SK-N-SH treated with all-trans-retinoic acid at 6 μM for 48 hours (cell line): Measurements from ENCODE around the gene CPPED1.

Experiments used
- ATAC-seq: fragments of 200-7000 bp; cut with Tn5 transposase; 3 replicates; pipeline ENCODE4 v1.9.1; 2020; ENCODE audit warnings: mild to moderate bottlenecking, moderate library complexity
- ARNTL ChIP-seq: fragments of 450-650 bp; formaldehyde crosslinking; IDR thresholded peaks from 2 replicates; pipeline ENCODE4 v1.5.0; 2020; ENCODE audit warnings: low read depth, mild to moderate bottlenecking, moderate library complexity, borderline replicate concordance
- BACH2 ChIP-seq: fragments of 250-450 bp; sonication (Bioruptor Pico); IDR thresholded peaks from 2 replicates; pipeline ENCODE4 v1.9.0; 2021; ENCODE audit warnings: mild to moderate bottlenecking, borderline replicate concordance
- CSDC2 ChIP-seq: fragments of 250-450 bp; sonication (Bioruptor Pico); IDR thresholded peaks from 2 replicates; pipeline ENCODE4 v1.5.0; 2020; ENCODE audit warnings: mild to moderate bottlenecking, moderate library complexity
- GLIS3 ChIP-seq: fragments of 250-450 bp; sonication (Bioruptor Pico); IDR thresholded peaks from 2 replicates; pipeline ENCODE4 v1.5.0; 2020; ENCODE audit warnings: mild to moderate bottlenecking, moderate library complexity
- ISL1 ChIP-seq: fragments of 250-450 bp; sonication (Bioruptor Pico); IDR thresholded peaks from 2 replicates; pipeline ENCODE4 v2.1.2; 2022; ENCODE audit warnings: mild to moderate bottlenecking, moderate library complexity
- OSR1 ChIP-seq: fragments of 250-450 bp; sonication (Bioruptor Pico); IDR thresholded peaks from 2 replicates; pipeline ENCODE4 v1.8.0; 2022; ENCODE audit warnings: moderate library complexity, mild to moderate bottlenecking, inconsistent platforms
- PATZ1 ChIP-seq: fragments of 250-450 bp; sonication (Bioruptor Pico); IDR thresholded peaks from 2 replicates; pipeline ENCODE4 v1.8.0; 2020; ENCODE audit warnings: mild to moderate bottlenecking, moderate library complexity, borderline replicate concordance
- PPARA ChIP-seq: fragments of 250-450 bp; sonication (Bioruptor Pico); IDR thresholded peaks from 2 replicates; pipeline ENCODE4 v1.5.0; 2020; ENCODE audit warnings: mild to moderate bottlenecking, borderline replicate concordance
- TCF4 ChIP-seq: fragments of 250-450 bp; sonication (Bioruptor Pico); IDR thresholded peaks from 2 replicates; pipeline ENCODE4 v1.8.0; 2021; ENCODE audit warnings: mild to moderate bottlenecking, moderate library complexity, borderline replicate concordance
- TOX ChIP-seq: fragments of 250-450 bp; sonication (Bioruptor Pico); IDR thresholded peaks from 2 replicates; pipeline ENCODE4 v1.8.0; 2021; ENCODE audit warnings: mild to moderate bottlenecking, moderate library complexity, borderline replicate concordance
- ZC3H10 ChIP-seq: fragments of 250-450 bp; sonication (Bioruptor Pico); IDR thresholded peaks from 2 replicates; pipeline ENCODE4 v1.5.1; 2021; ENCODE audit warnings: mild to moderate bottlenecking, moderate library complexity
- ZFP3 ChIP-seq: fragments of 250-450 bp; sonication (Bioruptor Pico); IDR thresholded peaks from 2 replicates; pipeline ENCODE4 v1.5.0; 2020; ENCODE audit warnings: mild to moderate bottlenecking, moderate library complexity
- ZFP30 ChIP-seq: fragments of 450-650 bp; formaldehyde crosslinking; IDR thresholded peaks from 2 replicates; pipeline ENCODE4 v1.5.0; 2022; ENCODE audit warnings: mild to moderate bottlenecking, moderate library complexity
- ZNF565 ChIP-seq: fragments of 450-650 bp; formaldehyde crosslinking; conservative IDR thresholded peaks from 2 replicates; pipeline ENCODE4 v1.5.0; 2020; ENCODE audit warnings: low read depth, mild to moderate bottlenecking, moderate library complexity
- ZNF70 ChIP-seq: fragments of 450-650 bp; formaldehyde crosslinking; IDR thresholded peaks from 2 replicates; pipeline ENCODE4 v1.5.0; 2020; ENCODE audit warnings: mild to moderate bottlenecking, moderate library complexity
- ZNF8 ChIP-seq: fragments of 450-650 bp; formaldehyde crosslinking; IDR thresholded peaks from 2 replicates; pipeline ENCODE4 v1.5.0; 2020; ENCODE audit warnings: mild to moderate bottlenecking, moderate library complexity
- TF ChIP-seq, protein P1 (sequence below): fragments of 250-450 bp; sonication (Bioruptor Pico); IDR thresholded peaks from 2 replicates; pipeline ENCODE4 v1.5.1; 2020; ENCODE audit warnings: low read depth, mild to moderate bottlenecking, moderate library complexity
- TF ChIP-seq, protein P2 (sequence below): fragments of 250-450 bp; sonication (Bioruptor Pico); IDR thresholded peaks from 2 replicates; pipeline ENCODE4 v1.8.0; 2021; ENCODE audit warnings: low read depth, mild to moderate bottlenecking, moderate library complexity, borderline replicate concordance
- TF ChIP-seq, protein P3 (sequence below): fragments of 250-450 bp; sonication (Bioruptor Pico); IDR thresholded peaks from 2 replicates; pipeline ENCODE4 v1.5.1; 2021; ENCODE audit warnings: mild to moderate bottlenecking, moderate library complexity

CPPED1 gene

DNA sequence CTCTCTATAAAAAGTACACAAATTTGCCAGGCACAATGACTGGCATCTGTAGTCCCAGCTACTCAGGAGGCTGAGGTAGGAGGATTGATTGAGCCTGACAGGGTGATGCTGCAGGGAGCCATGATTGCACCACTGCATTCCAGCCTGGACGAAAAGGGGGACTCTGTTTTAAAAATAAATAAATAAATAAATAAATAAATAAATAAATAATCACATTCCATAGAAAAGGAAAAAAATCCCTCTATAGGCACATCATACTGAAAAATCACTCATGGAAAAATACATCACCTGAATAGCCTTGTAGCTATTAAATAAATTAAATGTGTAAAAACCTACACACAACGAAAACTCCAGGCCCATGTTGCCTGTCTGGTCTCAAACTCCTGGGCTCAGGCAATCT, 56.4 kb downstream of the CPPED1 start:
- no peak for ATAC-seq
- TF ChIP-seq TOX (CRISPR knock-in tag) (no peak), CSDC2 (no peak), OSR1 (CRISPR knock-in tag) (no peak), ZC3H10 (CRISPR knock-in tag) (no peak), ZNF70 (CRISPR knock-in tag) (no peak), PATZ1 (no peak), BACH2 (CRISPR knock-in tag) (no peak), ZNF8 (CRISPR knock-in tag) (no peak), ZFP3 (no peak)
- TF ChIP-seq, protein P1, sequence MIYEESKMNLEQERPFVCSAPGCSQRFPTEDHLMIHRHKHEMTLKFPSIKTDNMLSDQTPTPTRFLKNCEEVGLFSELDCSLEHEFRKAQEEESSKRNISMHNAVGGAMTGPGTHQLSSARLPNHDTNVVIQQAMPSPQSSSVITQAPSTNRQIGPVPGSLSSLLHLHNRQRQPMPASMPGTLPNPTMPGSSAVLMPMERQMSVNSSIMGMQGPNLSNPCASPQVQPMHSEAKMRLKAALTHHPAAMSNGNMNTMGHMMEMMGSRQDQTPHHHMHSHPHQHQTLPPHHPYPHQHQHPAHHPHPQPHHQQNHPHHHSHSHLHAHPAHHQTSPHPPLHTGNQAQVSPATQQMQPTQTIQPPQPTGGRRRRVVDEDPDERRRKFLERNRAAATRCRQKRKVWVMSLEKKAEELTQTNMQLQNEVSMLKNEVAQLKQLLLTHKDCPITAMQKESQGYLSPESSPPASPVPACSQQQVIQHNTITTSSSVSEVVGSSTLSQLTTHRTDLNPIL (CRISPR knock-in tag) = no peak

DNA sequence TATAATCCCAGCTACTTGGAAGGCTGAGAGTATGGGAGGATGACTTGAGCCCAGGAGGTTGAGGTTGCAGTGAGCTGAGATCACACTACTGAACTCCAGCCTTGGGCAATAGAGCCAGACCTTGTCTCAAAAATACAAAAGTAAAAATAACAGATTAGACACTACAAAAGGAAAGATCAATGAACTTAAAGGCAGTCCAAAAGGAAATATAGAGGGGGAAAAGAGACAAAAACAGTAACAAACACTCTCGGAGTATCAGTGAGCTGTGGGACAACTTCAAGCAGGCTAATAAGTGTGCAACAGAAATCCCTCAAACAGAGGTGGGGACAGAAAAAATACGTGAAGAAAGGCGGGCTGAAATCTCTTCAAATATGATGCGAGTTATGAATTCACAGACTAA, 58.8 kb downstream of the CPPED1 start:
- no peak for ATAC-seq
- TF ChIP-seq, protein P2, sequence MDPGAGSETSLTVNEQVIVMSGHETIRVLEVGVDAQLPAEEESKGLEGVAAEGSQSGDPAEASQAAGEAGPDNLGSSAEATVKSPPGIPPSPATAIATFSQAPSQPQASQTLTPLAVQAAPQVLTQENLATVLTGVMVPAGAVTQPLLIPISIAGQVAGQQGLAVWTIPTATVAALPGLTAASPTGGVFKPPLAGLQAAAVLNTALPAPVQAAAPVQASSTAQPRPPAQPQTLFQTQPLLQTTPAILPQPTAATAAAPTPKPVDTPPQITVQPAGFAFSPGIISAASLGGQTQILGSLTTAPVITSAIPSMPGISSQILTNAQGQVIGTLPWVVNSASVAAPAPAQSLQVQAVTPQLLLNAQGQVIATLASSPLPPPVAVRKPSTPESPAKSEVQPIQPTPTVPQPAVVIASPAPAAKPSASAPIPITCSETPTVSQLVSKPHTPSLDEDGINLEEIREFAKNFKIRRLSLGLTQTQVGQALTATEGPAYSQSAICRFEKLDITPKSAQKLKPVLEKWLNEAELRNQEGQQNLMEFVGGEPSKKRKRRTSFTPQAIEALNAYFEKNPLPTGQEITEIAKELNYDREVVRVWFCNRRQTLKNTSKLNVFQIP = no peak
- TF ChIP-seq PPARA (no peak), OSR1 (CRISPR knock-in tag) (no peak), ZFP30 (CRISPR knock-in tag) (peak; percentile 96), CSDC2 (no peak)
- TF ChIP-seq, all 23 proteins: peak for 1

DNA sequence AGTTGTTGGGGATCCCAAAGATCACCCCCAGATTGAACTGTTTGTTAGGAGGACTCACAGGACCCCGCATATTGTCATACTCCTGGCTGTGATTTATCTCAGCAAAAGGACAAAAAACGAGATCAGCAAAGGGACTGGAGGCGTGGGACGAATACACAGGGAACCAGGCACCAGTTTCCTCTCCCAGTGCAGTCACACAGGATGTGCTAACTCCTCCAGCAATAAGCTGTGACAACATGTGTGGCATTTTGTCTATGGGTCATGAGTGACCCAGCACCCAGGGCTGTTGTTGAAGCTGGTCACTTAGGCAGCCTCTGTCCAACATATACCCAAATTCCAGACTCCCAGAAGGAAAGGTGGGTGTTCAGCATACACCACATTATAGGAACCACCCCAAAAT, 60.9 kb downstream of the CPPED1 start:
- TF ChIP-seq, protein P2 = no peak
- no peak for TF ChIP-seq TCF4
- TF ChIP-seq, protein P3, sequence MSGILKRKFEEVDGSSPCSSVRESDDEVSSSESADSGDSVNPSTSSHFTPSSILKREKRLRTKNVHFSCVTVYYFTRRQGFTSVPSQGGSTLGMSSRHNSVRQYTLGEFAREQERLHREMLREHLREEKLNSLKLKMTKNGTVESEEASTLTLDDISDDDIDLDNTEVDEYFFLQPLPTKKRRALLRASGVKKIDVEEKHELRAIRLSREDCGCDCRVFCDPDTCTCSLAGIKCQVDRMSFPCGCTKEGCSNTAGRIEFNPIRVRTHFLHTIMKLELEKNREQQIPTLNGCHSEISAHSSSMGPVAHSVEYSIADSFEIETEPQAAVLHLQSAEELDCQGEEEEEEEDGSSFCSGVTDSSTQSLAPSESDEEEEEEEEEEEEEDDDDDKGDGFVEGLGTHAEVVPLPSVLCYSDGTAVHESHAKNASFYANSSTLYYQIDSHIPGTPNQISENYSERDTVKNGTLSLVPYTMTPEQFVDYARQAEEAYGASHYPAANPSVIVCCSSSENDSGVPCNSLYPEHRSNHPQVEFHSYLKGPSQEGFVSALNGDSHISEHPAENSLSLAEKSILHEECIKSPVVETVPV = no peak
- no peak for TF ChIP-seq CSDC2
- TF ChIP-seq ISL1 = no peak
- TF ChIP-seq, all 23 proteins: peak for 0
- ATAC-seq = no peak

DNA sequence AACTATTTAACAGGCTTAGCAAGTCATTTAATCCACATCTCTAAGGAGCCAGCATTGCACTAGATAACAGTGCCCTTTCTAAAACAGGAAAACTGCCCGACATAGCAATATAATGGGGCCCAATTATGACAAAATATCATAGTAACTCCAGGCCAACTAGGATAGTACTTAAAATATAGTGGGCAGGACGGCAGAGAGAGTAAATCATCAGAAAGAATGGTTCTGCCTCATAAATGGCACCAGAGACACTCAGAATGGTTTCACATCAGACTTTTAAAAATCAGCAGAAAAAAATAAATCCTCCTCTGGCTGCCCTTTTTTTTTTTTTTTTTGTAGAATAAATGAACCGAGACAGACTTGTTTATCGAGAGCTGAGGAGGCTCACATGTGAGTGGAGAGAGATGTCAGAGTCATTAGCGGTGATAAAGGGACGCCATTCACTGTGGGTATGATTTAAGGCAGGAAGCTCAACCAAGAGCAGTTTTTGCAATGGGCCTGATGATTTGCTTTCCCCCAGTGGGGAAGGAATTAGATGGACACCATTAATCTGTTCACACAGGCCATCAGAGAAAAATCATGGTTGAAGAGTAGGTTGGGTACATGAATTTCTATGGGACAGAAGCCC, 62.6 kb downstream of the CPPED1 start:
- no peak for ATAC-seq
- TF ChIP-seq ARNTL (CRISPR knock-in tag) = no peak
- TF ChIP-seq GLIS3 (CRISPR knock-in tag) = no peak
- no peak for TF ChIP-seq TOX (CRISPR knock-in tag)
- no peak for TF ChIP-seq ZNF565 (CRISPR knock-in tag)
- TF ChIP-seq ZNF8 (CRISPR knock-in tag) = no peak
- no peak for TF ChIP-seq PATZ1
- no peak for TF ChIP-seq CSDC2
